PFSK-1 (cell line): Measurements from ENCODE around the gene SCN2B.

Experiments
- FOXP2 ChIP-seq: optimal IDR thresholded peaks from 2 replicates; pipeline ENCODE3; 2011; ENCODE audit warnings: borderline replicate concordance, control low read depth, inconsistent platforms; ENCODE audit not compliant: insufficient read depth; ENCODE audit errors: extremely low read length, extremely low read depth
- POLR2AphosphoS5 ChIP-seq: IDR thresholded peaks from 2 replicates; pipeline ENCODE4 v1.6.1; 2012; ENCODE audit warnings: low read depth, mild to moderate bottlenecking, control low read depth, low read length, moderate library complexity
- SIN3A ChIP-seq: IDR thresholded peaks from 2 replicates; pipeline ENCODE4 v1.6.1; 2012; ENCODE audit warnings: mild to moderate bottlenecking, low read length, moderate library complexity, borderline replicate concordance; ENCODE audit not compliant: insufficient read depth
- TAF1 ChIP-seq: IDR thresholded peaks from 2 replicates; pipeline ENCODE4 v1.6.1; 2012; ENCODE audit warnings: low read length, control low read depth, borderline replicate concordance; ENCODE audit not compliant: insufficient read depth
- TF ChIP-seq, protein P1 (sequence below), 2 experiments: IDR thresholded peaks; 2 replicates each; pipeline versions ENCODE4 v1.6.1 to v1.8.0; 2011 to 2012; ENCODE audit warnings: low read depth in 2 of 2, low read length in 2 of 2, control low read depth in 1 of 2, inconsistent platforms in 1 of 2, mild to moderate bottlenecking in 1 of 2, moderate library complexity in 1 of 2; ENCODE audit not compliant: insufficient read depth in 1 of 2

DNA sequence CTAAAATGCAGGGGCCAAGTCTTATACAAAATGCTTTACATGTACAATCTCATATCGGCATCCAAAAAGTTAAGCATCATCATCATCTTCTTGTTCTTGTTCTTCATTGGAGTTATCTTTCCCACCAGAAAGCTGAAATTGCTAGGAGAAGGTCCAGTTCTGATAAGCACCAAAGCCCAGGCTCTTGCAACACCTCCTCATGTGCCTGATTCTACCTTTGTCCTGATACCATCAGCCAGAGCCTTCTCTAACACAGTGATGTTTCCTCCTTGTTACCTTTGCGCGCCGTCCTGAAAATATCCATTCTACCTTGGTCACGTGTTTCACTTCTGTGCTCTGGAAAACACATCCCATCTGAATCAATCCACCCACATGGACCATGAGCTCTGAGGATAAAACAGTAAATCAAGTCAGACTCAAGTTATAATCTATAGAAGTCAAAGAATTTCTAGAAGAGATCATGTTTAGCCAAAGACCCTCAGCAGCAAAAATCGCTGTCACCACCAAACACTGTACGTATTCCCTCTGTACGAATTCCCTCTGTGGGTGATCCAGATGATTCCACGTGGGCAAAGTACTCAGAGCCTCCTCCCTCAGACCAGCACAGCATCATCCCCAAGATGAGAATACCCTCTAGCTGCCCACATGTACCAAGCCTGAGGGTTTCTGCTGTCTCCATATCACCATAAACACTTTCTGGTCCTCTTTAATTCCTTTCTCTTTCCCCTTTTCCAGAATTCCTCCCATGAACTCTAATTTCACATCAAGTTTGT, 29.4 kb upstream of the SCN2B start:
- TF ChIP-seq POLR2AphosphoS5 (no peak), SIN3A (no peak), FOXP2 (no peak), TAF1 (no peak)
- TF ChIP-seq, protein P1, sequence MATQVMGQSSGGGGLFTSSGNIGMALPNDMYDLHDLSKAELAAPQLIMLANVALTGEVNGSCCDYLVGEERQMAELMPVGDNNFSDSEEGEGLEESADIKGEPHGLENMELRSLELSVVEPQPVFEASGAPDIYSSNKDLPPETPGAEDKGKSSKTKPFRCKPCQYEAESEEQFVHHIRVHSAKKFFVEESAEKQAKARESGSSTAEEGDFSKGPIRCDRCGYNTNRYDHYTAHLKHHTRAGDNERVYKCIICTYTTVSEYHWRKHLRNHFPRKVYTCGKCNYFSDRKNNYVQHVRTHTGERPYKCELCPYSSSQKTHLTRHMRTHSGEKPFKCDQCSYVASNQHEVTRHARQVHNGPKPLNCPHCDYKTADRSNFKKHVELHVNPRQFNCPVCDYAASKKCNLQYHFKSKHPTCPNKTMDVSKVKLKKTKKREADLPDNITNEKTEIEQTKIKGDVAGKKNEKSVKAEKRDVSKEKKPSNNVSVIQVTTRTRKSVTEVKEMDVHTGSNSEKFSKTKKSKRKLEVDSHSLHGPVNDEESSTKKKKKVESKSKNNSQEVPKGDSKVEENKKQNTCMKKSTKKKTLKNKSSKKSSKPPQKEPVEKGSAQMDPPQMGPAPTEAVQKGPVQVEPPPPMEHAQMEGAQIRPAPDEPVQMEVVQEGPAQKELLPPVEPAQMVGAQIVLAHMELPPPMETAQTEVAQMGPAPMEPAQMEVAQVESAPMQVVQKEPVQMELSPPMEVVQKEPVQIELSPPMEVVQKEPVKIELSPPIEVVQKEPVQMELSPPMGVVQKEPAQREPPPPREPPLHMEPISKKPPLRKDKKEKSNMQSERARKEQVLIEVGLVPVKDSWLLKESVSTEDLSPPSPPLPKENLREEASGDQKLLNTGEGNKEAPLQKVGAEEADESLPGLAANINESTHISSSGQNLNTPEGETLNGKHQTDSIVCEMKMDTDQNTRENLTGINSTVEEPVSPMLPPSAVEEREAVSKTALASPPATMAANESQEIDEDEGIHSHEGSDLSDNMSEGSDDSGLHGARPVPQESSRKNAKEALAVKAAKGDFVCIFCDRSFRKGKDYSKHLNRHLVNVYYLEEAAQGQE (IDR thresholded peaks at IDR 0.05; ENCODE audit: insufficient read depth in 1 of 2, low read depth in 2 of 2, low read length in 2 of 2): no peak
